IMR-90 (cell line): ENCODE results near the gene TUBGCP6. TPM values are rescaled to one million over a fixed set of nuclear protein-coding genes. Genes with fewer than 3 reads are reported as not detected.

Experiments used
- MAFK ChIP-seq: IDR thresholded peaks from 2 replicates; pipeline ENCODE4 v1.6.1; 2012; ENCODE audit warnings: low read depth, low read length, improper control_type of control experiment
- MAZ ChIP-seq: IDR thresholded peaks from 2 replicates; pipeline ENCODE4 v1.6.1; 2012; ENCODE audit warnings: low read depth, mild to moderate bottlenecking, low read length, improper control_type of control experiment, moderate library complexity, borderline replicate concordance
- polyA plus RNA-seq, 3 experiments: library from polyadenylated mRNA; depleted of rRNA; stranded (reverse); fragments of >200 nt; gene quantifications; 2 replicates each; pipeline ENCODE4 v1.2.3, GENCODE V29; 2012; ENCODE audit warnings: low replicate concordance in 1 of 3
- total RNA-seq: library from RNA; depleted of rRNA; stranded (reverse); fragments of >200 nt; gene quantifications from 2 replicates; pipeline ENCODE4 v1.2.3, GENCODE V29; 2012

TUBGCP6 gene
- total and polyA plus RNA-seq, 2 of the 4 experiments (the other 2 are of a cell fraction) = 10.8 to 28.6 TPM

DNA sequence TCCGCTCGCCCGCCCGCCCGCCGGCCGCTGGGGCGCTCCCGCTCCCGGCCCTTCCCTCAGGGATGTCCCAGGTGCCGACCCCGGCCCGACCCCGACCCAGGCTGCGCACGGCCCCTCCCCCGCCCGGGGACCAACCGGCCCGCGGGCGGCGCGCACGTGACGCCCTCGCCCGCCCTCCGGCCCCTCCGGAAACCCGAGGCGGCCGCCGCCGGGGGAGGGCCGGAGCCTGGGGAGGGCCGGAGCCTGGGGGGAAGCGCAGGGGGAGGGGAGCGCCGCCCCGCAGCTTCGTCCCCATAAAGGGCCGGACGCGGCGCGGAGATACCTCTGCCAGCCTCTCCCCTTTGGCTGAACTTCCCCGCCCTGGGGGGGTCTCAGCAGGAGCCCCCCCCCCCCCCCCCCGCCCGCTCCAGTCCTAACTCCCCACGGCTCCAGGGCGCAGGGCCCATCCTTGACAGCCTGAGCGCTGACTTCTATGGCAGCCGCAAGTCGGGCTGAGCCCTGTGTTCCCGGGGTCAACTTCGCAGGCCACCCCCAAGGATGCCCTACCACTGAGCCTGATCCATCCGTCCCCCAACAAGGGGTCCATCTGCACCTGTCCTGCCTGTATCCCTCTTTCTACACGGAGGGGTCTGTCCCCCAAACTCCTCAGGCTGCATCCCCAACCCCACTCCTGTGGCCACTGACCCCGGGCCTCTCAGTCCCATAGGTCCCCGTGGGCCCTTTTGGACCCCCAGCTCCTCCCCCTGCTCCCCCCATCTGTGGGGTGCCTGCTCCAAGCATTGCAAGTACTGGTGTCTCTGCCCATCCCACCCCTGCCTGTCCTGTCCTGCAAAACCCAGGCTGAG lies 17.0 kb upstream of the TUBGCP6 start, which contains the start of gene MAPK12 (continued):
- TF ChIP-seq MAFK (no peak), MAZ (peak; percentile 69; the same call in 1 of the 2 replicates)
